ENCODE measurements around the gene HCN2.

DNA sequence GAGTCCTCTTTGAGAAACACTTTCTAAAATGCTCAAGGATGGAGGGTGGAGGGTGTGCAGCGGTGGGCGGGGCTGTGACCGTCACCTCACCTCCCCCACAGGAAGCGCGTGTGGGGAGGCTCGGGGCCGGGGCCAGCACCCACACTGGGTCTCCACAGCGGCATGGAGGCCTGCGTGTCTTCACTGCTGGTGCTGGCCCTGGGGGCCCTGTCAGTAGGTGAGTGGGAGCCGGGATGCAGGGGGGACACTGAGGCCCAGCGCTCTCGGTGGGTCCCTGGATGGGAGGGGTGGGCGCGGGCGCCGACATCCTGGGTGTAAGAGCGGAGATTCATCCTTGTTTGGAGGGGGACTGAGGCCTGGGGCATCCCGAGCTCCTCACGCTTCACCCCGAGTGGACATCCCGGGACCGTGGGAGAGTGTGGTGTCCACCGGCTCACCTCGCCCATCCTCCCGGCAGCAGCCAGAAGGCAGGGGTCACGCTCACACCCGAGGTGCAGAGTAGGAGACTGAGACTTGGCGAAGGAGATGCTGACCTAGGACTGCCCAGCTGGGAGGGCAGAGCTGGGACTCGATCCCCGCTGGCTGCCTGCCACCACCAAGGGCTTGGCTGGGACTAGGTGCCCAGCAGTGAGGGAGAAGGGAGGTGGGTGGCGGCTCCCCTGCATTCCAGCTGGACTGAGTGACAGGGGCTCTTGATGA is 45.6 kb upstream of the HCN2 start, which contains the start of gene GZMM:
- TF ChIP-seq, protein P1, sequence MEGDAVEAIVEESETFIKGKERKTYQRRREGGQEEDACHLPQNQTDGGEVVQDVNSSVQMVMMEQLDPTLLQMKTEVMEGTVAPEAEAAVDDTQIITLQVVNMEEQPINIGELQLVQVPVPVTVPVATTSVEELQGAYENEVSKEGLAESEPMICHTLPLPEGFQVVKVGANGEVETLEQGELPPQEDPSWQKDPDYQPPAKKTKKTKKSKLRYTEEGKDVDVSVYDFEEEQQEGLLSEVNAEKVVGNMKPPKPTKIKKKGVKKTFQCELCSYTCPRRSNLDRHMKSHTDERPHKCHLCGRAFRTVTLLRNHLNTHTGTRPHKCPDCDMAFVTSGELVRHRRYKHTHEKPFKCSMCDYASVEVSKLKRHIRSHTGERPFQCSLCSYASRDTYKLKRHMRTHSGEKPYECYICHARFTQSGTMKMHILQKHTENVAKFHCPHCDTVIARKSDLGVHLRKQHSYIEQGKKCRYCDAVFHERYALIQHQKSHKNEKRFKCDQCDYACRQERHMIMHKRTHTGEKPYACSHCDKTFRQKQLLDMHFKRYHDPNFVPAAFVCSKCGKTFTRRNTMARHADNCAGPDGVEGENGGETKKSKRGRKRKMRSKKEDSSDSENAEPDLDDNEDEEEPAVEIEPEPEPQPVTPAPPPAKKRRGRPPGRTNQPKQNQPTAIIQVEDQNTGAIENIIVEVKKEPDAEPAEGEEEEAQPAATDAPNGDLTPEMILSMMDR (IDR thresholded peaks at IDR 0.05; ENCODE audit: poor library complexity, severe bottlenecking): no peak
- TF ChIP-seq, protein P2, sequence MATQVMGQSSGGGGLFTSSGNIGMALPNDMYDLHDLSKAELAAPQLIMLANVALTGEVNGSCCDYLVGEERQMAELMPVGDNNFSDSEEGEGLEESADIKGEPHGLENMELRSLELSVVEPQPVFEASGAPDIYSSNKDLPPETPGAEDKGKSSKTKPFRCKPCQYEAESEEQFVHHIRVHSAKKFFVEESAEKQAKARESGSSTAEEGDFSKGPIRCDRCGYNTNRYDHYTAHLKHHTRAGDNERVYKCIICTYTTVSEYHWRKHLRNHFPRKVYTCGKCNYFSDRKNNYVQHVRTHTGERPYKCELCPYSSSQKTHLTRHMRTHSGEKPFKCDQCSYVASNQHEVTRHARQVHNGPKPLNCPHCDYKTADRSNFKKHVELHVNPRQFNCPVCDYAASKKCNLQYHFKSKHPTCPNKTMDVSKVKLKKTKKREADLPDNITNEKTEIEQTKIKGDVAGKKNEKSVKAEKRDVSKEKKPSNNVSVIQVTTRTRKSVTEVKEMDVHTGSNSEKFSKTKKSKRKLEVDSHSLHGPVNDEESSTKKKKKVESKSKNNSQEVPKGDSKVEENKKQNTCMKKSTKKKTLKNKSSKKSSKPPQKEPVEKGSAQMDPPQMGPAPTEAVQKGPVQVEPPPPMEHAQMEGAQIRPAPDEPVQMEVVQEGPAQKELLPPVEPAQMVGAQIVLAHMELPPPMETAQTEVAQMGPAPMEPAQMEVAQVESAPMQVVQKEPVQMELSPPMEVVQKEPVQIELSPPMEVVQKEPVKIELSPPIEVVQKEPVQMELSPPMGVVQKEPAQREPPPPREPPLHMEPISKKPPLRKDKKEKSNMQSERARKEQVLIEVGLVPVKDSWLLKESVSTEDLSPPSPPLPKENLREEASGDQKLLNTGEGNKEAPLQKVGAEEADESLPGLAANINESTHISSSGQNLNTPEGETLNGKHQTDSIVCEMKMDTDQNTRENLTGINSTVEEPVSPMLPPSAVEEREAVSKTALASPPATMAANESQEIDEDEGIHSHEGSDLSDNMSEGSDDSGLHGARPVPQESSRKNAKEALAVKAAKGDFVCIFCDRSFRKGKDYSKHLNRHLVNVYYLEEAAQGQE (IDR thresholded peaks at IDR 0.05; ENCODE audit: borderline replicate concordance): no peak
- no peak for TF ChIP-seq TAF1 (IDR thresholded peaks at IDR 0.05; ENCODE audit: low read depth)

Data from neural cell (in vitro differentiated cells).